ENCODE measurements around the gene MICAL3.

GRCh38 chr22:17764036-17764435, 260.3 kb downstream of the MICAL3 start:
- TF ChIP-seq CTCF (IDR thresholded peaks at IDR 0.05) (no peak), POLR2A (IDR thresholded peaks at IDR 0.05) (no peak)
